ENCODE measurements around the gene FBXO3.

FBXO3 gene

DNA sequence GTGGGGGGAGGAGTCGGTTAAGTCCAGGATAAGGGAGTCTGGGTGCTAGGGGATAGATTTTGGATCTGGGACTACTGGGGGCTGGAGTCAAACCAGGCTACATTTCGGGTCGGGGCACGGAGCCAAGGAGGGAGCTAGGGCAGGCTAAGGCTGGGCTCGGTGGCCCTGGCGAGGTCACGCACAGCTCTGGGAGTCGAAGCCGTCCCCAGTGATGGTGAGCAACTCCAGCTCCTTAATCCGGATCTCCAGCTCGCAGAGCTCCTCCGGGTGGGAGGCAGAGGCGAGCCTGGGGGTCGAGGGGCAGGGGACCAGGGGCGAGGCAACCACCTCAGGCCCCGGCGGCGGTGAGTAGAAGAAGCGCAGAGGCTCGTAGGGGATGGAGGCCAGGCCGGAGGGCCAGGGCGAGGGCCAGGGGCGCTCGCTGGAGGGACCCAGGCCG lies 74.2 kb downstream of the FBXO3 start:
- DNase-seq = no peak

DNA sequence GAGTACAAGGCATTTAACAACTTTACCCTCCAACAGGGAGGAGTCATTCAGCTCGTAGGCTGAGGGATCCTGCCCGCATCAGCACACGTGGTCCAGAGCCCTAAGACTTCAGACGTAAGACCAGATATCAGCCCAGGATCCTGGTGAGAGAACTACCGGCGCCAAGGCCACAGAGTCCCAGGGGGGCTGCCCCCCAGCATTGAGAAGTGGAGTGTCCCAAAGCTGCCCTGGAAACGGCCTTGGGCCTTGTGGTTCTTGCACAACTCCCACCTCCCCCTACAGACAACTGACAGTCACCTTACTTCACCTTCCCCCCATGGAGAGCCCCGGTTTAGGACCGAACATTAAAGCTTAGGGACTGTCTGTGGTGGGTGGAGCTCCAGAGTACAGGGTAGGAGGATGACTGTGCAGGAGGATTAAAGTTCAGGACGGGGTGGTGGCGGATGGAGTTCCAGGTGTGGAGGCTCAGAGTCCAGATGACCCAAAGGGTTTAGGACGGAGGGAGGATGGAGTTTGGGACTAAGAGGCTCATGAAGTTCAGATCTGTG lies 74.7 kb downstream of the FBXO3 start:
- no peak for DNase-seq

DNA sequence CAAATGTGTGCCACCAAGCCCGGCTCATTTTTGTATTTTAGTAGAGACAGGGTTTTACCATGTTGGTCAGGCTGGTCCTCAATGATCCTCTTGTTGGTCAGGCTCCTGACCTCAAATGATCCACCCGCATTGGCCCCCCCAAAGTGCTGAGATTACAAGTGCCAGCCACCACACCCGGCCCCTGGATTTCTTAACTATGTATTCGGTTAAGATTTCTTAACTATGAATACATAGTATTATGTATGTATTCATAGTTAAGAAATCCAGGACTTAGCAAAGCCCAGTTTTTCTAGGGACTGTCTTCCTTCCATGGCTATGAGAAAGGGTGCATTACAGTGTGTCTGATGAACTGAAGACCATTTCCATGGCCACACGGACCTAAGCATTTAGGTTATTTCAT lies 75.4 kb downstream of the FBXO3 start:
- no peak for DNase-seq

DNA sequence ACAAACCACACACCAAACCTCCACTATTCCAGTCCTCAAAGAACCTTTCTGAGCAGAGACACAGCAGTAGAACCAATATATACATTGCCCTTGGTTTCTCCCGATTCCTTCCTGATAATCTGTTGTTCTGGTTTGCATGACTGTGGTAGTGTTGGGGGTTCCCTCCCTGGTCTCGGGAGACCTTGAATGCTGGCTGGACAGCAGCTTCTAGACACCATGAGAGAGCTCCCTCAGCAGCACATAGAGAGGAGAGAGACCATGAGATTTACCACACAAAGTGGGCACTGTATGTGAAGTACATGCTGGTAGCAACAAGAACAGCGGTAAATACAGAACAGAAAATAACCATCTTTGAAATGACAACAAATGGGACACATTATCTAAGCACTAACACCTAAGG lies 76.3 kb downstream of the FBXO3 start:
- no peak for DNase-seq

DNA sequence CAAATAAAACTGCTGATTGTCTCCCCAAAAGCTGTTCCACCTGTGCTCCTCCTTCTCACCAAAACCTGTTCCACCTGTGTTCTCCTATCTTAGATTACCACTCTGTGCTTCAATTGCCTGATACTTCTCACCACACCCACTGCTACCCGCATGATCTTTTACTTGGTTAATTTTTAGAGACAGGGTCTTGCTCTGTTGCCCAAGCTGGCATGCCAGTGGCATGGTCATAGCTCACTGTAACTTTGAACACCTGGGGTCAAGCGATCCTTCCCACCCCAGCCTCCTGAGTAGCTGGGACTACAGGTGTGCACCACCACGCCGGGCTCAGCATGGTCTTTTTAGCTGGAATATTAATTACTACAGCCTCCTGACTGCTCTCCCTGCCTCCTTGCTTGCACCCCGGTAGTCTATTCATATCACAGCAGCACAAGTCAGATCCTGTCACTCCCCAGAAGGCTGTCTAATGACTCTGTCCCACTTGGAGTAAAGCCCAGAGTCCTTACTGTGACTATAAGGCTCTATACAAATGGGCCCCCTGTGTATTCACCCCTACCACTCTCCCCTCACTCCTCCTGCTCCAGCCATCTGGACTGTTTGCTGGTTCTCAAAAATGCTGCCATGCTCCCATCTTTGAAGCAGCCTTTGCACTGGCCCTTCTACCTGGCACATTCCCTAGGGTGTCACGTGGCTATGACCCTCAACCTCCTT lies 77.2 kb downstream of the FBXO3 start:
- DNase-seq = no peak

DNA sequence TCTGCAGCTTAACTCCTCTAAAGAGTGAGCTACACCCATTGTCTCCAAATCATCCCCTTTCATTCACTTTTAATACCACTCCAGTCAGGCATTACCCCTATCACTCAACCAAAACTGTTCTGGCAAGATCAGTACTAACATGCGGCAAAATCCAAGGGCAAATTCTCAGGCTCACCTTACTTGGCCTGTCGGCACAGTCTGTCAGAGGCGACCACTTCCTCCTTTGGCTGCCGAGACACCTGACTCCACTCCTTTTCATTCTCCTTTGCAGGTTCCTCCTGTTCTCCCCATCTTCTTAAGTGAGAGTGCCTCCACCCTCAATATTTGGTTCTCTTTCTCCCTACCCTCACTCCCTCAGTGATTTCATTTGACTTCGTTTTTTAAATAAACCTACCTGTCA lies 77.9 kb downstream of the FBXO3 start:
- no peak for DNase-seq

DNA sequence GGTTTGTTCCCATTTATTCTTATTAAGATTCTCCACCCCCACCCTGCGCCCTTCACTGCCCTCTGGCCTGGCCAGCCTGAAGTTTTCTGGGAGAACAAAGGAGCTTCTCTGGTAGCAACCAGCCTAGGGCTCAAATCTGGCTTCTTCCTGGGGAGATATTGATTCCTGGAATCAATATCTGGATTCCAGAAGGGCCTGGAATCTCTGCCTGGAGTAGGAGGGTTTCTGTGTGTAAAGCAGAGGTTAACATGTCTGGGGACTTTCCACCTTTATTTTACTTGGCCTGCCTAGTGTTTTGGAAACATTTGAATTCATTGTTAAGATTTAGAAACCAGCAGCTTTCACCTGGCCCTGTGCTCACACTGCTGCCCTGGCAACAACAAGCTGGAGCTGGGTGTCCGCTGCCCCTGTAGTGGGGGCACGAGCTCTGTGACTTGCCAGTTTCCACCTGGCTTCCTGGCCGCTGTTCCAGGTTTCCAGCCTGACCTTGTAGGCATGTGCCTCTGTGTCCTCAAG lies 79.2 kb downstream of the FBXO3 start:
- no peak for DNase-seq

DNA sequence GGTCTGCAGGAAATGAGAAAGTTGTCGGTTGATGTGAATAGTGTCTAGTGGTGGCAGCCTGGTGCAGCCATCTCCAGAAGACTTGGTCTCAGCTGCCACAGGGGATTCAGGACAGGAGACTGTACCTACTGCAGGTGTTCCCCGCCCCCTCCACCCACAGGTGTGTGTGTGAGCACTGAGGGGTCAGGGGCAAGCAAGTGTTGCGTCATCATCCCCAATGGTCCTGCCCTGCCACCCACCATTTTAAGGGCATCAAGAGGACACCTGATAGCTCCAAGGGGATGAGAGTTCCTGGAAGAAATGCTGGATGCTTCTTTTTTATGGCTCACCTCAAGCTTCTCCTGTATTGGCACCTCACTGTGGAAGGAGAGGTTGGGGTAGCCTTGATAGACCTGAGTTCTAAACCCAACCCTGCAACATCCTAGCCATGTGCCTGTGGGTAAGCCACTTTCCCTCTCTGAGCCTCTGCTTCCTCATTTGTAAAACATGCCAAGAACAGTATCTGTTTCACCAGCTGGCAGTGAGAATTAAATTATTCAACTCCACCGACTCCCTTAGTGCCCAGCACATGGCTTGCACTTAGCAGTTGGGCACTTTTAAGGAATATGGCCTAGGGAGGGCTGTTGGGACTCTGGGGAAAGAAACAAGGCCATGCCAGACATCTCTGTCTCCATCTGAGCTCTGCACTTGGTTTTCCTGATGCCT lies 79.8 kb downstream of the FBXO3 start:
- no peak for DNase-seq

DNA sequence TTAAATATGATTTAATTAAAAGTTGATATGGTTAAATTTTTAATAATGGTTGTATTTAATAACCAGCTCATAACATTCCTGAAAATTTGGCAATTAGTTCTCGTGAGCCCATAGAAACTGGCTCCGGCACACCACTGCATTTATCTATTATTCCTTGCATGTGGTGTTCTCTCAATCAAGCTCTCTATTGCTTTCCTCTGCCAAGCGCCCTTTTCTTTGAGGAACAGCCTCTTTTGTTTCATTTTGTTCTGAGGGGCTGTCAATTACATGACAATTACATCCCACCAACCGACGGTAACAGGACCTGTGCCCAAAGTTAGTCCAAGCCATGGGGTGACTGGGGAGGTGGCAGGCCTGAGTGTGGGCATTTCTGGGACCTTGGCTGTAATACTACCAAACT lies 81.8 kb downstream of the FBXO3 start:
- DNase-seq = no peak

DNA sequence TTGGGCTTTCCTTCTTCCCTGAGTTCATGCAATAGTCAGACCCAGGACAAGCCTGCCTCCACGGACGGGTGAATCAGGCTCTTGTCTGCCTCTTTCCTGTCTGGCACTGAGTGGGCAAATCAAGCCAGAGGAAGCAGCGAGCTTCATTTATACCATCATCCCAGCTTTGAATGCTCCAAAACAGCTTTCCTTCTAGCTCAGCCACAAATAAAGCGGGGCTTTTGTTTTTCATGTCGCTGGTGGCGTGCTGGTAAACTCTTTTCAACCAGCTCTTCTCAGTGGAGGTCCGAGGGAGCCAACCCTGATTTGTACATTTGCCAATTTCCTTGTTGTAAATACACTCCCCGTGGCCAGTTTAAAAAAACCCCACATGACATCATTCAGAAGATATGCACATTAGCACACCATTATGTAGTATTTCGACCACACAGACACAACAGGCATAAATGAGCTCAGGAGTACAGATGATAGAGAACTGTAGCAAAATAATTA lies 82.3 kb downstream of the FBXO3 start:
- DNase-seq = no peak

DNA sequence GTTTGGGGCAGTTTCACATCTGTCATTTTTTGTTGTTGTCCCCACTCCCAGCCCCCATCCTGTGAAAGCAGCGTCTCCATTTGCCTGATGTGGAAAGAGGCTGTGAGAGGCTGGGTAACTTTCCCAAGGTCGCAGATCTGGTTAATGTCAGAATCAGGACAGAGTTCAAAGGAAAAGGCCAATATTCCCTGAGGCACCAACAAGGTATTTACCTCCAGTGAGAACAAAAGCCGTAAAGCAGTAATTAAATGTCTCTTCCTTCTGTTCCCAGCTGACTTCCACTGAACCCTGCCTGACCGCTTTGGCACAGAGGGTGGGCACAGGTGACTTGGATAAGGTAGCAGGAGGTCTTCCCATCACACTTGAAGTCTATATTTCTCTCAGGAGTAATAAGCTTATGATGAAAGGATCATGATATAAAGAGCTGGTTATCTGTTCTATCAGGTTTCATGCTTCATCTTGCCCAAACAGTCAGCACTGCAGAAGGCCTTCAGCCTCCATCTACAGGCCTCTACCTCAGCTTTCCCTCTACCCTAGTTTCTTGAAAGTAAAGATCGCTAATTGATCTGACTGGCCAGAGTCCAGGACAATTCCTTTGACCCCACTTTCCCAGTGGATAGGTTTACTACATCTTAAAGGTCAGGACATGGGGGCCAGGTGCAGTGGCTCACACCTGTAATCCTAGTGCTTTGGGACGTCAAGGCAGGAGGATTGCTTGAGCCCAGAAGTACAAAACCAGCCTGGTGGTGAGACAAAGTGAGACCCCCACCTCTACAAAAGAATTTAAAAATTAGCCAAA lies 83.1 kb downstream of the FBXO3 start:
- no peak for DNase-seq

Data from GF-D8 (cell line).